ENCODE measurements around the gene SLC39A11. TPM values are rescaled to one million over a fixed set of nuclear protein-coding genes. Genes with fewer than 3 reads are reported as not detected.
A peak's percentile ranks its signal among the peaks of the same experiment; 100 is the strongest.

The SLC39A11 gene
- total RNA-seq, 1 experiment from 2014 or later: 57.1 TPM

GRCh38 chr17:72619976-72620650 lies 472.4 kb downstream of the SLC39A11 start:
- no peak for DNase-seq
- H2AFZ ChIP-seq: no peak overlapping the region
- H3K4me1 ChIP-seq (replicated peaks; ENCODE audit: insufficient read depth): peaks cover 20% of the 10 kb centered on the region
- CTCF ChIA-PET: interaction anchor here (0.6 kb wide), 1 partner anchor 97 kb away, joined by 3 read pairs; no protein-coding TSS in a partner anchor
- no peak overlapping the region for H3K4me3 ChIP-seq
- H3K27me3 ChIP-seq (ENCODE audit: insufficient read depth, low read depth): no peaks in the 10 kb centered on the region
- no peak for TF ChIP-seq EZH2 (IDR thresholded peaks at IDR 0.05; ENCODE audit: low read depth)
- H3F3A ChIP-seq (ENCODE audit: insufficient read depth, low read depth): peaks cover 17% of the 10 kb centered on the region
- intact Hi-C loops (cut with micrococcal nuclease; ENCODE audit: unreplicated experiment): no loop called here
- H3K4me2 ChIP-seq: no peak overlapping the region
- no peaks in the 10 kb centered on the region for H3K9me3 ChIP-seq (ENCODE audit: insufficient read depth, low read depth)
- no peaks in the 10 kb centered on the region for H4K20me1 ChIP-seq (ENCODE audit: insufficient read depth)
- no peaks in the 10 kb centered on the region for H3K9me2 ChIP-seq (ENCODE audit: insufficient read depth)
- no peaks in the 10 kb centered on the region for H3K36me3 ChIP-seq (ENCODE audit: low read depth)
- no peak overlapping the region for H3K27ac ChIP-seq
- no TSS peak for BruUV-seq (replicated peaks)
- no peaks in the 10 kb centered on the region for H3K79me2 ChIP-seq (ENCODE audit: low read depth)
- POLR2A ChIA-PET (ENCODE audit: unreplicated experiment): no interaction called here

GRCh38 chr17:72618001-72618509 lies 474.4 kb downstream of the SLC39A11 start:
- DNase-seq: peak; percentile 75 to 87
- Histone ChIP-seq H3K4me1 (replicated peaks; ENCODE audit: insufficient read depth) (peaks cover 41% of the 10 kb centered on the region), H3K79me2 (ENCODE audit: low read depth) (no peaks in the 10 kb centered on the region), H3K9me2 (ENCODE audit: insufficient read depth) (no peaks in the 10 kb centered on the region), H3K4me3 (peak overlapping the region; percentile 44), H3K27me3 (ENCODE audit: insufficient read depth, low read depth) (no peaks in the 10 kb centered on the region), H3K36me3 (ENCODE audit: low read depth) (no peaks in the 10 kb centered on the region), H3K9me3 (ENCODE audit: insufficient read depth, low read depth) (no peaks in the 10 kb centered on the region), H3K4me2 (peak overlapping the region; percentile 79), H3F3A (ENCODE audit: insufficient read depth, low read depth) (peaks cover 32% of the 10 kb centered on the region), H3K27ac (peak overlapping the region; percentile 35), H4K20me1 (ENCODE audit: insufficient read depth) (no peaks in the 10 kb centered on the region), H2AFZ (peak overlapping the region; percentile 62)
- no peak for TF ChIP-seq CTCF (conservative IDR thresholded peaks at IDR 0.05)
- TF ChIP-seq EZH2 (IDR thresholded peaks at IDR 0.05; ENCODE audit: low read depth): no peak
- intact Hi-C loops (cut with micrococcal nuclease; ENCODE audit: unreplicated experiment): no loop called here
- ChIA-PET POLR2A (ENCODE audit: unreplicated experiment) (interaction anchor here (0.6 to 0.7 kb wide), 4 partner anchors 9 to 94 kb away, joined by 3 to 5 read pairs (median 3); no protein-coding TSS in a partner anchor), CTCF (interaction anchor here (0.7 kb wide), 1 partner anchor 40 kb away, joined by 3 read pairs; no protein-coding TSS in a partner anchor)
- no TSS peak for BruUV-seq (replicated peaks)

GRCh38 chr17:72617557-72617956 lies 474.9 kb downstream of the SLC39A11 start:
- POLR2A ChIA-PET (ENCODE audit: unreplicated experiment): interaction anchor here (0.6 to 0.7 kb wide), 4 partner anchors 8 to 95 kb away, joined by 3 to 5 read pairs (median 3); no protein-coding TSS in a partner anchor
- no TSS peak for BruUV-seq (replicated peaks)

DNA sequence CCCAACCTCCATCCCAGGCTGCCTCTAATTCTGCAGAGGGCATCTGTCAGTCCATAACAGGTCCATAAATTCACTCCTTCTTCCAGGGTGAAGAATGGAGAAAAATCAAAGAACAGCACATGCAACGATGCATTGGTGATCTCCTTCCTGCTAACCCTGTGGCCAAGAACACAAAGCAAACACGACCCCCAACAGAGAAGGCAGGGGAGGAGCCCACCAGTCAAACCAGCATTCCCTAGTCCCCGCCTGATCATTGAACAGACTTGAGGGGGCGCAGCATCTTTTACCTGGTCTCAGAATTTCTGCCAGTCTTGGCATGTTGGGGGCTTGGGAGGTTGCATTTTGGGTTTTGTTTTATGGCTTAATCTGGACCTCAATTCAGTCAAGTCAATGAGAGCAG lies 476.0 kb downstream of the SLC39A11 start:
- H3K27ac ChIP-seq: no peak overlapping the region
- POLR2A ChIA-PET (ENCODE audit: unreplicated experiment): no interaction called here
- intact Hi-C loops (cut with micrococcal nuclease; ENCODE audit: unreplicated experiment): no loop called here

More at GRCh38 chr17:72617557-72617956, 474.9 kb downstream of the SLC39A11 start:
- peak overlapping the region; percentile 44; the same call in 1 of the 2 replicates for H3K4me3 ChIP-seq
- CTCF ChIA-PET: interaction anchor here (0.7 kb wide), 1 partner anchor 41 kb away, joined by 3 read pairs; no protein-coding TSS in a partner anchor
- DNase-seq: no peak
- H3K79me2 ChIP-seq (ENCODE audit: low read depth): no peaks in the 10 kb centered on the region
- H4K20me1 ChIP-seq (ENCODE audit: insufficient read depth): no peaks in the 10 kb centered on the region
- H3K9me2 ChIP-seq (ENCODE audit: insufficient read depth): no peaks in the 10 kb centered on the region
- no peak overlapping the region for H3K27ac ChIP-seq
- no peaks in the 10 kb centered on the region for H3K27me3 ChIP-seq (ENCODE audit: insufficient read depth, low read depth)
- no peaks in the 10 kb centered on the region for H3K9me3 ChIP-seq (ENCODE audit: insufficient read depth, low read depth)
- peaks cover 34% of the 10 kb centered on the region for H3F3A ChIP-seq (ENCODE audit: insufficient read depth, low read depth)
- peak overlapping the region; percentile 79 for H3K4me2 ChIP-seq
- H2AFZ ChIP-seq: peak overlapping the region; percentile 62; the same call in 1 of the 2 replicates
- H3K4me1 ChIP-seq (replicated peaks; ENCODE audit: insufficient read depth): peaks cover 42% of the 10 kb centered on the region
- no peaks in the 10 kb centered on the region for H3K36me3 ChIP-seq (ENCODE audit: low read depth)
- TF ChIP-seq EZH2 (IDR thresholded peaks at IDR 0.05; ENCODE audit: low read depth): no peak
- intact Hi-C loops (cut with micrococcal nuclease; ENCODE audit: unreplicated experiment): no loop called here

More for the DNA sequence above, 476.0 kb downstream of the SLC39A11 start:
- no TSS peak for BruUV-seq (replicated peaks)
- H2AFZ ChIP-seq: no peak overlapping the region
- peaks cover 34% of the 10 kb centered on the region for H3F3A ChIP-seq (ENCODE audit: insufficient read depth, low read depth)
- H3K9me3 ChIP-seq (ENCODE audit: insufficient read depth, low read depth): no peaks in the 10 kb centered on the region
- no peak overlapping the region for H3K4me3 ChIP-seq
- no peaks in the 10 kb centered on the region for H3K36me3 ChIP-seq (ENCODE audit: low read depth)
- no peak for DNase-seq
- H3K4me1 ChIP-seq (replicated peaks; ENCODE audit: insufficient read depth): peaks cover 42% of the 10 kb centered on the region
- H4K20me1 ChIP-seq (ENCODE audit: insufficient read depth): no peaks in the 10 kb centered on the region
- CTCF ChIA-PET: no interaction called here
- TF ChIP-seq EZH2 (IDR thresholded peaks at IDR 0.05; ENCODE audit: low read depth): no peak
- no peak for TF ChIP-seq CTCF (conservative IDR thresholded peaks at IDR 0.05)
- H3K27me3 ChIP-seq (ENCODE audit: insufficient read depth, low read depth): no peaks in the 10 kb centered on the region
- no peaks in the 10 kb centered on the region for H3K79me2 ChIP-seq (ENCODE audit: low read depth)
- H3K9me2 ChIP-seq (ENCODE audit: insufficient read depth): no peaks in the 10 kb centered on the region
- H3K4me2 ChIP-seq: no peak overlapping the region

Measured in PC-9 (cell line).